HCT116 (cell line): ENCODE results near the gene CPSF4L. TPM values are rescaled to one million over a fixed set of nuclear protein-coding genes. Genes with fewer than 3 reads are reported as not detected.

Experiments
- ATAC-seq: fragments of 200-7000 bp; cut with Tn5 transposase; 2 replicates; pipeline ENCODE4 v1.9.1; 2020; ENCODE audit warnings: mild to moderate bottlenecking, moderate library complexity
- BruUV-seq: library from RNA; stranded (reverse); fragments of 400-500 nt; replicated peaks from 2 replicates; lab custom pipeline; 2021; lab: Mats Ljungman, UMichigan
- CTCF ChIA-PET: fragments of 300-600 bp; sonication (Branson Sonifier 250); formaldehyde crosslinking; loops from one replicate; lab custom pipeline; 2021; ENCODE audit warnings: antibody characterized with exemption; lab: Charles Lee
- POLR2A ChIA-PET: fragments of 300-600, 350-600 bp; sonication (Branson Sonifier 250); formaldehyde crosslinking; loops from one replicate; lab custom pipeline; 2021; ENCODE audit warnings: antibody characterized with exemption; lab: Charles Lee
- RAD21 ChIA-PET, 2 experiments: fragments of 300-600 bp; sonication (Branson Sonifier 250); formaldehyde crosslinking; loops; one replicate each; lab custom pipeline; 2023; ENCODE audit warnings: low total read pairs in 2 of 2; ENCODE audit not compliant: uncharacterized antibody in 2 of 2, unreplicated experiment in 2 of 2, low non-redundant PET in 1 of 2; lab: Charles Lee
- DNase-seq: peaks from one replicate; pipeline ENCODE4 v3.0.0-alpha.2; 2010; ENCODE audit warnings: low read depth, low spot score
- H2AFZ ChIP-seq: fragments of 200-600 bp; shearing (Covaris generic), sonication (generic); 2 replicates; pipeline ENCODE4 v1.6.1; 2017; ENCODE audit warnings: low read depth, mixed run types, mixed read lengths, antibody characterized with exemption, low read length; ENCODE audit not compliant: poor library complexity, severe bottlenecking
- H3K27ac ChIP-seq: 2 replicates; pipeline ENCODE4 v1.5.1; 2012; ENCODE audit warnings: low read depth, low read length
- H3K27me3 ChIP-seq: fragments of 200-600 bp; sonication (generic); 2 replicates; pipeline ENCODE4 v1.6.1; 2016; ENCODE audit warnings: mixed run types, low read length, mixed read lengths; ENCODE audit not compliant: insufficient read depth
- H3K36me3 ChIP-seq, 2 experiments: fragments of 200-500 bp in 1 of 2; fragments of 200-600 bp in 1 of 2; sonication (Bioruptor generic) in 1 of 2; sonication (generic) in 1 of 2; 2 replicates each; pipeline versions ENCODE4 v1.5.1 to v1.6.1; 2014 to 2016; ENCODE audit warnings: low read length in 2 of 2, inconsistent platforms in 1 of 2, mixed read lengths in 1 of 2, mixed run types in 1 of 2; ENCODE audit not compliant: insufficient read depth in 2 of 2, control insufficient read depth in 1 of 2
- H3K4me1 ChIP-seq, 2 experiments: fragments of 200-600 bp in 1 of 2; sonication (generic) in 1 of 2; 2 replicates each; pipeline versions ENCODE4 v1.5.1 to v1.6.1; 2012 to 2017; ENCODE audit warnings: low read length in 2 of 2, inconsistent platforms in 1 of 2, mild to moderate bottlenecking in 1 of 2, mixed read lengths in 1 of 2, mixed run types in 1 of 2, moderate library complexity in 1 of 2; ENCODE audit not compliant: insufficient read depth in 2 of 2, control insufficient read depth in 1 of 2
- H3K4me2 ChIP-seq: fragments of 200-600 bp; sonication (generic); 2 replicates; pipeline ENCODE4 v1.6.1; 2017; ENCODE audit warnings: mixed run types, low read length, mixed read lengths
- H3K4me3 ChIP-seq, 2 experiments: fragments of 200-600 bp in 1 of 2; sonication (generic) in 1 of 2; replicated peaks in 1 of 2; 2 replicates each; pipeline ENCODE4 v1.5.1; 2011 to 2016; ENCODE audit warnings: low read length in 2 of 2, control low read depth in 1 of 2, low read depth in 1 of 2, mild to moderate bottlenecking in 1 of 2, mixed read lengths in 1 of 2, mixed run types in 1 of 2
- H3K79me2 ChIP-seq: fragments of 200-600 bp; sonication (generic); 2 replicates; pipeline ENCODE4 v1.6.1; 2017; ENCODE audit warnings: mild to moderate bottlenecking, mixed run types, low read length, moderate library complexity, mixed read lengths; ENCODE audit not compliant: insufficient read depth
- H3K9ac ChIP-seq: fragments of 200-600 bp; sonication (generic); 2 replicates; pipeline ENCODE4 v1.6.1; 2016; ENCODE audit warnings: low read length, mixed read lengths
- H3K9me2 ChIP-seq: fragments of 200-600 bp; sonication (generic), shearing (Covaris generic); 2 replicates; pipeline ENCODE4 v1.6.1; 2017; ENCODE audit warnings: mixed run types, mild to moderate bottlenecking, moderate library complexity; ENCODE audit not compliant: insufficient read depth
- H3K9me3 ChIP-seq, 2 experiments: fragments of 200-500 bp in 1 of 2; fragments of 200-600 bp in 1 of 2; sonication (Bioruptor generic) in 1 of 2; sonication (generic) in 1 of 2; 2 replicates each; pipeline ENCODE4 v1.6.1; 2014 to 2017; ENCODE audit warnings: low read length in 2 of 2, mixed read lengths in 2 of 2, inconsistent platforms in 1 of 2, low read depth in 1 of 2, mild to moderate bottlenecking in 1 of 2, mixed run types in 1 of 2, moderate library complexity in 1 of 2; ENCODE audit not compliant: control insufficient read depth in 1 of 2, insufficient read depth in 1 of 2
- H4K20me1 ChIP-seq: fragments of 200-600 bp; sonication (generic), shearing (Covaris generic); 2 replicates; pipeline ENCODE4 v1.6.1; 2017; ENCODE audit warnings: mixed run types, mild to moderate bottlenecking, moderate library complexity; ENCODE audit not compliant: insufficient read depth
- EGR1 ChIP-seq: IDR thresholded peaks from 2 replicates; pipeline ENCODE4 v1.6.1; 2012; ENCODE audit warnings: low read depth
- RAD21 ChIP-seq: IDR thresholded peaks from 2 replicates; pipeline ENCODE4 v1.6.1; 2012; ENCODE audit warnings: low read depth, mild to moderate bottlenecking
- ZFX ChIP-seq: fragments of 450-650 bp; IDR thresholded peaks from 2 replicates; pipeline ENCODE4 v1.6.1; 2017
- intact Hi-C: fragments of 100-400 bp; cut with micrococcal nuclease; formaldehyde crosslinking; loops from 2 replicates; pipeline ENCODE4 v1.10.0; 2022
- total RNA-seq: library from RNA; stranded (reverse); gene quantifications from one replicate; pipeline ENCODE4 v1.2.1, GENCODE V29; 2021; ENCODE audit not compliant: unreplicated experiment
- TF ChIP-seq, protein P1 (sequence below): IDR thresholded peaks from 2 replicates; pipeline ENCODE4 v1.6.1; 2012
- TF ChIP-seq, protein P2 (sequence below): IDR thresholded peaks from 2 replicates; pipeline ENCODE4 v1.6.1; 2012; ENCODE audit warnings: low read depth

The CPSF4L gene
- total RNA-seq, 1 experiment from 2014 or later = not detected

DNA sequence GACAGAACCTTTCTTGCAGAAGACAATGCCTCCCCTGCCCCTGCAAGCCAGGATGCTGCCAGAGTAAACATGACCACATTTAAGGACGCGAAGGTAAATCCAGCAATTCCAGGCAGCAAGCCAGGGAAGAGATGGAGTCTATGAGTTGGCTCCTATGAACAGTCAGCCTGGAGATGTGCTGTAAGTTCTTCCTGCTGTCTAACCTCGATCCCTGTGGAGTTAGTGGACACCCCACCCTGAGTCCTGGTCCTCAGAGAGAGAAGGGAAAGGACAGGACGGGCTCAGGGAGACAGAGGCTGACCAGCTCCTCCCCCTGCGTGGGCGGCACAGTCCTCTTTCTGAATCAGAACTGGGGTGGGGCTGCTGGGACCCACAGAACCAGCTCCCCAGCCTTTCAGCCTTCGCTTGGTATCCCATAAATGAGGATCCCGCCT lies 25.2 kb upstream of the CPSF4L start:
- POLR2A ChIA-PET = no interaction called here
- intact Hi-C loops = no loop called here
- Histone ChIP-seq H3K27ac (no peak overlapping the region), H3K4me2 (peak overlapping the region; percentile 40), H3K9ac (no peak overlapping the region), H3K4me3 (no peak overlapping the region), H2AFZ (no peak overlapping the region), H3K27me3 (no peaks in the 10 kb centered on the region)
- no TSS peak for BruUV-seq
- RAD21 ChIA-PET = no interaction called here
- CTCF ChIA-PET = no interaction called here
- ATAC-seq (no peak), DNase-seq (no peak)
- TF ChIP-seq EGR1 (peak; percentile 82), ZFX (no peak)
- TF ChIP-seq, protein P1, sequence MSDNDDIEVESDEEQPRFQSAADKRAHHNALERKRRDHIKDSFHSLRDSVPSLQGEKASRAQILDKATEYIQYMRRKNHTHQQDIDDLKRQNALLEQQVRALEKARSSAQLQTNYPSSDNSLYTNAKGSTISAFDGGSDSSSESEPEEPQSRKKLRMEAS = no peak
- TF ChIP-seq, all 23 proteins: peak for 1
- peaks cover 8 to 28% of the 10 kb centered on the region in 2 experiments; a peak in 3 of 4 replicates for H3K36me3 ChIP-seq
- H3K9me2 ChIP-seq = no peaks in the 10 kb centered on the region
- H3K9me3 ChIP-seq = no peaks in the 10 kb centered on the region
- peaks cover 47 to 54% of the 10 kb centered on the region in 2 experiments for H3K4me1 ChIP-seq
- no peaks in the 10 kb centered on the region for H4K20me1 ChIP-seq
- peaks cover 55% of the 10 kb centered on the region for H3K79me2 ChIP-seq

DNA sequence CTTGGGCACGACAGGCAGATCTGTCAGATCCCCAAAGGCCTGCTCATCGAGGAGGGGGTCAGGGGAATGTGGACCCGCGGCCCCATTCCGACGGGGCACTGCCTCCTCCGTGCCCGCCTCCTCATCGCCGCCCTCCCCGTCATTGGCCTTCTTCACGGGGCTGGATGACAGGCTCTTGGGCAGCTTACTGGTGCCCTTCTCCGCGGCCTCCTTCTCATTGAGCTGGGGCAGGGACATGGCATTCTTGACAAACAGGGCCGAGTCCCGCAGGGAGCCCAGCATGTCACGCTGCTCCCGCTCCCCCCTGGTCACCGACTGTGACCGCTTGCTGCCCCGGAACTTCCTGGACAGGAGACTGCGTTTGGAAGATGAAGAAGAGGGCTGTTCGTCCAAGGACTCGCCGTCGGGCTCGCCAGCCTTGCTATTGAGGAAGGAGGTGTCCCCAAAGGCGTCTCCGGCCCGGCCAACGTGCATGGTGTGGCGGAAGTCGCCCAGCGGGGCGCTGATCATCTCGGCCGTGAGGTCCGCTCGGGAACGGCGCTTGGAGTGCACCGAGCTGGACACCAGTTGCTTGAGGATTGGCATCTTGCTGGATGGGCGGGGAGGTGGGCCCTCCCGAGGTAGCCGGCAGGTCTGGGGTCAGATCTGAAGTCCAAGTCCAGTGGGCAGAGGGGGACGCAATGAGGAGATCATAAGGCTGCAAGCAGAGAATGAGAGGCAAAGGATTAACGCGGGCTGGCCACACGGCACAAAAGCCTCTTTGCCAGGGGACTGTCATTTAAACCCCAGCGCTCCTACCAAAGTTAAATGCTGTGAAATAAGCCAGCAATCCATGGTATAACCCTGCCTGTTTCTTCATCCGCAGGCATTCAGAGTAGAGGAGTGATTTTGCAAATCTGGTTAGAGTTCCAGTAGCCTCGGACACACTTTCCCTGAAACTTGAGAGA lies 24.5 kb upstream of the CPSF4L start:
- intact Hi-C loops = no loop called here
- no peak for TF ChIP-seq RAD21
- TF ChIP-seq, protein P2, sequence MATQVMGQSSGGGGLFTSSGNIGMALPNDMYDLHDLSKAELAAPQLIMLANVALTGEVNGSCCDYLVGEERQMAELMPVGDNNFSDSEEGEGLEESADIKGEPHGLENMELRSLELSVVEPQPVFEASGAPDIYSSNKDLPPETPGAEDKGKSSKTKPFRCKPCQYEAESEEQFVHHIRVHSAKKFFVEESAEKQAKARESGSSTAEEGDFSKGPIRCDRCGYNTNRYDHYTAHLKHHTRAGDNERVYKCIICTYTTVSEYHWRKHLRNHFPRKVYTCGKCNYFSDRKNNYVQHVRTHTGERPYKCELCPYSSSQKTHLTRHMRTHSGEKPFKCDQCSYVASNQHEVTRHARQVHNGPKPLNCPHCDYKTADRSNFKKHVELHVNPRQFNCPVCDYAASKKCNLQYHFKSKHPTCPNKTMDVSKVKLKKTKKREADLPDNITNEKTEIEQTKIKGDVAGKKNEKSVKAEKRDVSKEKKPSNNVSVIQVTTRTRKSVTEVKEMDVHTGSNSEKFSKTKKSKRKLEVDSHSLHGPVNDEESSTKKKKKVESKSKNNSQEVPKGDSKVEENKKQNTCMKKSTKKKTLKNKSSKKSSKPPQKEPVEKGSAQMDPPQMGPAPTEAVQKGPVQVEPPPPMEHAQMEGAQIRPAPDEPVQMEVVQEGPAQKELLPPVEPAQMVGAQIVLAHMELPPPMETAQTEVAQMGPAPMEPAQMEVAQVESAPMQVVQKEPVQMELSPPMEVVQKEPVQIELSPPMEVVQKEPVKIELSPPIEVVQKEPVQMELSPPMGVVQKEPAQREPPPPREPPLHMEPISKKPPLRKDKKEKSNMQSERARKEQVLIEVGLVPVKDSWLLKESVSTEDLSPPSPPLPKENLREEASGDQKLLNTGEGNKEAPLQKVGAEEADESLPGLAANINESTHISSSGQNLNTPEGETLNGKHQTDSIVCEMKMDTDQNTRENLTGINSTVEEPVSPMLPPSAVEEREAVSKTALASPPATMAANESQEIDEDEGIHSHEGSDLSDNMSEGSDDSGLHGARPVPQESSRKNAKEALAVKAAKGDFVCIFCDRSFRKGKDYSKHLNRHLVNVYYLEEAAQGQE = no peak
- TF ChIP-seq, all 23 proteins: peak for 0
- no peaks in the 10 kb centered on the region for H3K27me3 ChIP-seq
- no peak for DNase-seq
- no peaks in the 10 kb centered on the region for H3K9me3 ChIP-seq
- H3K9ac ChIP-seq = no peak overlapping the region
- H3K27ac ChIP-seq = no peak overlapping the region
- no peak overlapping the region for H3K4me3 ChIP-seq
- ChIA-PET CTCF (no interaction called here), POLR2A (no interaction called here), RAD21 (no interaction called here)
- peaks cover 8 to 28% of the 10 kb centered on the region in 2 experiments; a peak in 3 of 4 replicates for H3K36me3 ChIP-seq
- BruUV-seq = no TSS peak
- no peaks in the 10 kb centered on the region for H3K9me2 ChIP-seq
- H3K79me2 ChIP-seq = peaks cover 48% of the 10 kb centered on the region
- peaks cover 41 to 47% of the 10 kb centered on the region in 2 experiments for H3K4me1 ChIP-seq
- no peak for ATAC-seq
- no peak overlapping the region for H2AFZ ChIP-seq
- H3K4me2 ChIP-seq = peak overlapping the region; percentile 40
- H4K20me1 ChIP-seq = no peaks in the 10 kb centered on the region
